ENCODE results near the gene ACCSL. TPM values are rescaled to one million over a fixed set of nuclear protein-coding genes. Genes with fewer than 3 reads are reported as not detected.

The ACCSL gene
- total RNA-seq: not detected

GRCh38 chr11:44047931-44048431, at the start of gene ACCSL:
Gene ACCSL (plus strand): TSS chr11:44047981. CDS start chr11:44048037, 56 bp downstream.
- TF ChIP-seq CTCF (IDR thresholded peaks at IDR 0.05; ENCODE audit: low read depth): no peak

- no peak for TF ChIP-seq CTCF (IDR thresholded peaks at IDR 0.05; ENCODE audit: low read depth)
Measured at GRCh38 chr11:43998308-43998707, 49.5 kb upstream of the ACCSL start.

DNA sequence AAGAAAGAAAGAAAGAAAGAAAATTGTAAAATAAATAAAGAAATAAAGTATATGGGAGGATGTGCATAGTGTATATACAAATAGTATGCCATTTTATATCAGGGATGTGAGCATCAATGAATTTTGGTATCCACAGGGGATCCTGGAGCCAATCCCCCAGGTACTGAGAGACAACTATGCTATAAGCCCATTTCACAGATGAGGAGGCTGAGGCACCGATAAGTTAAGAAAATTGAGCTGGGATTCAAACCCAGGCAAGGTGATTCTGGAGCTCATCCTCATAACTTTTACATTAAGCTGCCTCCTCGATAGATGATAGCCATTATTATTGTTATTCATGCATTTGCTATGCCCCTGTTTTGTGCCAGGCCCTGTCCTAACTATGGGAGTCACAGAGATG, 47.0 kb upstream of the ACCSL start:
- no peak for TF ChIP-seq CTCF (IDR thresholded peaks at IDR 0.05; ENCODE audit: low read depth)

- TF ChIP-seq CTCF (IDR thresholded peaks at IDR 0.05; ENCODE audit: low read depth): no peak
Measured at GRCh38 chr11:44002191-44003093, 45.3 kb upstream of the ACCSL start.

- no peak for TF ChIP-seq CTCF (IDR thresholded peaks at IDR 0.05; ENCODE audit: low read depth)
Measured at GRCh38 chr11:44003736-44004451, 43.9 kb upstream of the ACCSL start.

- TF ChIP-seq CTCF (IDR thresholded peaks at IDR 0.05; ENCODE audit: low read depth): no peak
Measured at GRCh38 chr11:44004452-44005062, 43.2 kb upstream of the ACCSL start.

Measured in subcutaneous adipose tissue (tissue), 4 donors.